GM23338 (cell line): Measurements from ENCODE around the gene MEIOB. TPM values are rescaled to one million over a fixed set of nuclear protein-coding genes. Genes with fewer than 3 reads are reported as not detected.

ENCODE experiments used
- ATAC-seq: fragments of 200-7000 bp; cut with Tn5 transposase; 3 replicates; pipeline ENCODE4 v1.9.1; 2020
- DNase-seq: peaks from one replicate; pipeline ENCODE4 v3.0.0-alpha.2; 2015; ENCODE audit warnings: low spot score
- H2AFZ ChIP-seq: fragments of 200-600 bp; sonication (generic); 2 replicates; pipeline ENCODE4 v1.8.0; 2016; ENCODE audit warnings: antibody characterized with exemption, mild to moderate bottlenecking, moderate library complexity
- H3F3A ChIP-seq: fragments of 200-600 bp; sonication (generic); replicated peaks from 2 replicates; pipeline ENCODE4 v1.8.0; 2017; ENCODE audit warnings: antibody characterized with exemption, mixed run types, low read depth
- H3K27ac ChIP-seq: fragments of 200-600 bp; sonication (generic); 2 replicates; pipeline ENCODE4 v1.6.1; 2016; ENCODE audit warnings: low read depth
- H3K27me3 ChIP-seq: fragments of 200-600 bp; sonication (generic); 2 replicates; pipeline ENCODE4 v1.8.0; 2016; ENCODE audit warnings: mild to moderate bottlenecking, mixed run types, moderate library complexity; ENCODE audit not compliant: insufficient read depth
- H3K36me3 ChIP-seq: fragments of 200-600 bp; sonication (generic); 2 replicates; pipeline ENCODE4 v1.8.0; 2016; ENCODE audit warnings: mild to moderate bottlenecking; ENCODE audit not compliant: insufficient read depth
- H3K4me1 ChIP-seq: fragments of 200-600 bp; sonication (generic); 2 replicates; pipeline ENCODE4 v1.8.0; 2016; ENCODE audit warnings: mild to moderate bottlenecking, moderate library complexity; ENCODE audit not compliant: insufficient read depth
- H3K4me2 ChIP-seq: fragments of 200-600 bp; sonication (generic); 2 replicates; pipeline ENCODE4 v1.7.1; 2017; ENCODE audit warnings: mixed run types
- H3K4me3 ChIP-seq: fragments of 200-600 bp; sonication (generic); 2 replicates; pipeline ENCODE4 v1.6.1; 2016; ENCODE audit warnings: mixed run types
- H3K79me2 ChIP-seq: fragments of 200-600 bp; sonication (generic); replicated peaks from 2 replicates; pipeline ENCODE4 v1.8.0; 2017; ENCODE audit warnings: mild to moderate bottlenecking; ENCODE audit not compliant: insufficient read depth
- H3K9me2 ChIP-seq: fragments of 200-600 bp; sonication (generic); 2 replicates; pipeline ENCODE4 v1.8.0; 2017; ENCODE audit not compliant: insufficient read depth
- H4K20me1 ChIP-seq: fragments of 200-600 bp; sonication (generic); replicated peaks from 2 replicates; pipeline ENCODE4 v1.8.0; 2017; ENCODE audit warnings: mild to moderate bottlenecking; ENCODE audit not compliant: insufficient read depth
- H3K27ac Mint-ChIP-seq: 2 replicates; pipeline ENCODE4 v1.8.0; 2020; ENCODE audit warnings: inconsistent platforms, mild to moderate bottlenecking, moderate library complexity, mixed read lengths
- H3K27me3 Mint-ChIP-seq: 3 replicates; pipeline ENCODE4 v1.8.0; 2022; ENCODE audit warnings: low read depth, mild to moderate bottlenecking, moderate library complexity, mixed read lengths, inconsistent platforms; ENCODE audit not compliant: insufficient read depth, poor library complexity
- H3K36me3 Mint-ChIP-seq: 3 replicates; pipeline ENCODE4 v1.8.0; 2021; ENCODE audit warnings: low read depth, mild to moderate bottlenecking, inconsistent platforms, moderate library complexity, mixed read lengths
- H3K4me1 Mint-ChIP-seq: 3 replicates; pipeline ENCODE4 v1.8.0; 2020; ENCODE audit warnings: mild to moderate bottlenecking, inconsistent platforms, mixed read lengths
- H3K4me3 Mint-ChIP-seq: 3 replicates; pipeline ENCODE4 v1.8.0; 2021; ENCODE audit warnings: moderate library complexity, mild to moderate bottlenecking, inconsistent platforms, mixed read lengths
- H3K9me3 Mint-ChIP-seq: 3 replicates; pipeline ENCODE4 v1.8.0; 2020; ENCODE audit warnings: moderate library complexity, mild to moderate bottlenecking, inconsistent platforms, mixed read lengths
- CREB1 ChIP-seq: fragments of 250-450 bp; sonication (Bioruptor Pico); IDR thresholded peaks from 2 replicates; pipeline ENCODE4 v1.5.0; 2020; ENCODE audit warnings: low read depth, mild to moderate bottlenecking, moderate library complexity
- CTCF ChIP-seq, 2 experiments: fragments of 200-600 bp in 1 of 2; sonication (generic) in 1 of 2; conservative IDR thresholded peaks; 2 replicates each; pipeline versions ENCODE4 v1.5.1 to v1.6.1; 2016 to 2017; ENCODE audit warnings: antibody characterized with exemption in 2 of 2, low read depth in 2 of 2, mild to moderate bottlenecking in 2 of 2, moderate library complexity in 1 of 2
- EZH2 ChIP-seq: fragments of 200-600 bp; sonication (generic); IDR thresholded peaks from one replicate; pipeline ENCODE4 v1.8.0; 2017; ENCODE audit warnings: antibody characterized with exemption, mild to moderate bottlenecking, low read depth; ENCODE audit not compliant: unreplicated experiment
- EZH2phosphoT487 ChIP-seq: fragments of 200-600 bp; sonication (generic); IDR thresholded peaks from one replicate; pipeline ENCODE4 v1.8.1; 2018; ENCODE audit warnings: antibody characterized with exemption; ENCODE audit not compliant: unreplicated experiment
- JUNB ChIP-seq: IDR thresholded peaks from one replicate; pipeline ENCODE4 v1.6.1; 2016; ENCODE audit warnings: antibody characterized with exemption; ENCODE audit not compliant: unreplicated experiment
- POLR2AphosphoS5 ChIP-seq: IDR thresholded peaks from 2 replicates; pipeline ENCODE4 v1.6.1; 2016; ENCODE audit warnings: antibody characterized with exemption, low read depth
- REST ChIP-seq: IDR thresholded peaks from one replicate; pipeline ENCODE4 v1.6.1; 2018; ENCODE audit warnings: antibody characterized with exemption; ENCODE audit not compliant: unreplicated experiment
- STAT1 ChIP-seq: IDR thresholded peaks from one replicate; pipeline ENCODE4 v1.6.1; 2016; ENCODE audit warnings: antibody characterized with exemption; ENCODE audit not compliant: unreplicated experiment
- ZNF114 ChIP-seq: fragments of 250-450 bp; sonication (Bioruptor Pico); IDR thresholded peaks from 2 replicates; pipeline ENCODE4 v1.5.0; 2020; ENCODE audit warnings: mild to moderate bottlenecking, moderate library complexity
- ZNF331 ChIP-seq: fragments of 250-450 bp; sonication (Bioruptor Pico); IDR thresholded peaks from 2 replicates; pipeline ENCODE4 v1.5.0; 2020; ENCODE audit warnings: low read depth, mild to moderate bottlenecking, moderate library complexity
- polyA plus RNA-seq: library from polyadenylated mRNA; unstranded; fragments of >200 nt; fragmentation: Nextera tagmentation; extraction: Ambion mirVana; gene quantifications from 2 replicates; pipeline ENCODE4 v1.2.1, GENCODE V29; 2016
- total RNA-seq: library from RNA; depleted of rRNA; stranded (reverse); fragments of >200 nt; shearing (Covaris generic); gene quantifications from 2 replicates; pipeline ENCODE4 v1.2.3, GENCODE V29; 2014

MEIOB gene
- total and polyA plus RNA-seq, 2 experiments from 2014 or later, result 7.3 to 8.7 TPM

- Mint-ChIP-seq H3K9me3 (no peaks in the 10 kb centered on the region; the same call in 2 of the 3 replicates), H3K27me3 (peaks cover 10% of the 10 kb centered on the region), H3K36me3 (no peaks in the 10 kb centered on the region), H3K27ac (no peak overlapping the region), H3K4me3 (no peak overlapping the region; the same call in 2 of the 3 replicates), H3K4me1 (no peaks in the 10 kb centered on the region; the same call in 2 of the 3 replicates)
- peaks cover 14% of the 10 kb centered on the region for H3K27me3 ChIP-seq
- no peak overlapping the region for H3K4me3 ChIP-seq
- DNase-seq (no peak), ATAC-seq (no peak)
- H2AFZ ChIP-seq, result no peak overlapping the region
- no peak overlapping the region for H3K4me2 ChIP-seq
- no peaks in the 10 kb centered on the region for H3K9me2 ChIP-seq
- TF ChIP-seq POLR2AphosphoS5 (no peak), ZNF114 (CRISPR knock-in tag) (no peak), EZH2phosphoT487 (no peak), REST (no peak), STAT1 (no peak), CTCF (conservative IDR thresholded peaks at IDR 0.05; ENCODE audit: low read depth in 2 of 2) (no peak), CREB1 (CRISPR knock-in tag) (no peak), ZNF331 (CRISPR knock-in tag) (no peak)
- no peaks in the 10 kb centered on the region for H3K79me2 ChIP-seq
- no peaks in the 10 kb centered on the region for H4K20me1 ChIP-seq
- no peaks in the 10 kb centered on the region for H3K36me3 ChIP-seq
- no peak overlapping the region for H3K27ac ChIP-seq
- no peaks in the 10 kb centered on the region for H3K4me1 ChIP-seq
- H3F3A ChIP-seq, result no peaks in the 10 kb centered on the region
Measured at GRCh38 chr16:1878256-1878655, 6.3 kb upstream of the MEIOB start.

DNA sequence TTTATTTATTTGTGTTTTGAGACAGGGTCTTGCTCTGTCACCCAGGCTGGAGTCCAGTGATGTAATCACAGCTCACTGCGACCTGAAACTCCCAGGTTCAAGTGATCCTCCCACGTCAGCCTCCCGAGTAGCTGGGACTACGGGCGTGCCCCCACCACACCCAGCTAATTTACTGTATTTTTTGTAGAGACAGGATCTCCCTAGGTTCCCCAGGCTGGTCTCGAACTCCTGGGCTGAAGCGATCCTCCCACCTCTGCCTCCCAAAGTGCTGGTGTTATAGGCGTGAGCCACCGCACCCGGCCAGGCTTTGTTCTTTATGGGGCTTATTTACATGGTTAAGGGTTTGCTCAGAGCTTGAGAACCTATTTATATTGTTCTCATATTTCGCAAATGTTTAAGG is 5.8 kb upstream of the MEIOB start:
- Mint-ChIP-seq H3K27ac (no peak overlapping the region), H3K27me3 (peaks cover 13% of the 10 kb centered on the region), H3K9me3 (no peaks in the 10 kb centered on the region; the same call in 2 of the 3 replicates), H3K4me3 (no peak overlapping the region; the same call in 2 of the 3 replicates), H3K4me1 (no peaks in the 10 kb centered on the region; the same call in 2 of the 3 replicates), H3K36me3 (no peaks in the 10 kb centered on the region)
- TF ChIP-seq JUNB, result no peak
- TF ChIP-seq CREB1 (CRISPR knock-in tag), result no peak
- TF ChIP-seq STAT1, result no peak
- TF ChIP-seq POLR2AphosphoS5, result no peak
- no peak for TF ChIP-seq REST
- no peak for TF ChIP-seq EZH2
- no peak for TF ChIP-seq ZNF114 (CRISPR knock-in tag)
- TF ChIP-seq EZH2phosphoT487, result no peak
- H3F3A ChIP-seq, result no peaks in the 10 kb centered on the region
- H2AFZ ChIP-seq, result no peak overlapping the region
- H3K36me3 ChIP-seq, result no peaks in the 10 kb centered on the region
- no peaks in the 10 kb centered on the region for H4K20me1 ChIP-seq
- no peaks in the 10 kb centered on the region for H3K9me2 ChIP-seq
- no peaks in the 10 kb centered on the region for H3K4me1 ChIP-seq
- DNase-seq, result no peak
- no peak overlapping the region for H3K4me2 ChIP-seq
- no peak overlapping the region for H3K4me3 ChIP-seq
- ATAC-seq, result no peak
- H3K27ac ChIP-seq, result no peak overlapping the region
- no peaks in the 10 kb centered on the region for H3K79me2 ChIP-seq
- peaks cover 18% of the 10 kb centered on the region for H3K27me3 ChIP-seq
